ENCODE data around the gene TRPM3.
"Not testable (repeated sequence)": the region's sequence is repeated elsewhere in the genome, so short reads cannot be mapped to it uniquely, and the experiment has no call there.

TRPM3 gene

GRCh38 chr9:70749066-70749465 is 372.4 kb downstream of the TRPM3 start:
- Mint-ChIP-seq H3K4me3 (no peak overlapping the region), H3K27me3 (peaks cover 8 to 34% of the 10 kb centered on the region in 2 donors), H3K27ac (no peak overlapping the region), H3K36me3 (ENCODE audit: insufficient read depth) (no peaks in the 10 kb centered on the region), H3K9me3 (no peaks in the 10 kb centered on the region), H3K4me1 (ENCODE audit: low read depth in 2 of 2) (no peaks in the 10 kb centered on the region)
- ATAC-seq (replicated peaks) (no peak), DNase-seq (no peak)

- Mint-ChIP-seq H3K4me3 (no peak overlapping the region), H3K4me1 (ENCODE audit: low read depth in 2 of 2) (no peaks in the 10 kb centered on the region), H3K36me3 (ENCODE audit: insufficient read depth) (no peaks in the 10 kb centered on the region), H3K27ac (no peak overlapping the region), H3K9me3 (no peaks in the 10 kb centered on the region), H3K27me3 (peaks cover 5 to 24% of the 10 kb centered on the region in 2 donors)
- DNase-seq, result no peak
- ATAC-seq (replicated peaks), result no peak
Observed at GRCh38 chr9:70747261-70747718, 374.1 kb downstream of the TRPM3 start.

- no peak overlapping the region for H3K4me3 Mint-ChIP-seq
- H3K36me3 Mint-ChIP-seq (ENCODE audit: insufficient read depth), result no peaks in the 10 kb centered on the region
- no peaks in the 10 kb centered on the region for H3K4me1 Mint-ChIP-seq (ENCODE audit: low read depth in 2 of 2)
- no peak overlapping the region for H3K27ac Mint-ChIP-seq
- no peaks in the 10 kb centered on the region for H3K9me3 Mint-ChIP-seq
- H3K27me3 Mint-ChIP-seq, result peaks cover 5 to 22% of the 10 kb centered on the region in 2 donors
- no peak for ATAC-seq (replicated peaks)
- DNase-seq, result no peak
Observed at GRCh38 chr9:70746760-70747159, 374.7 kb downstream of the TRPM3 start.

- no peaks in the 10 kb centered on the region for H3K36me3 Mint-ChIP-seq (ENCODE audit: insufficient read depth)
- ATAC-seq (replicated peaks), result no peak
- no peak for DNase-seq
- no peaks in the 10 kb centered on the region for H3K9me3 Mint-ChIP-seq
- H3K27ac Mint-ChIP-seq, result no peak overlapping the region
- no peaks in the 10 kb centered on the region for H3K4me1 Mint-ChIP-seq (ENCODE audit: low read depth in 2 of 2)
- peaks cover 5 to 17% of the 10 kb centered on the region in 2 donors for H3K27me3 Mint-ChIP-seq
- H3K4me3 Mint-ChIP-seq, result no peak overlapping the region
Observed at GRCh38 chr9:70746316-70746715, 375.1 kb downstream of the TRPM3 start.

GRCh38 chr9:70724794-70725193 is 396.6 kb downstream of the TRPM3 start:
- ATAC-seq (replicated peaks); DNase-seq; H3K9me3 Mint-ChIP-seq; H3K4me1 Mint-ChIP-seq (ENCODE audit: low read depth in 2 of 2); H3K4me3 Mint-ChIP-seq; H3K27ac Mint-ChIP-seq; H3K27me3 Mint-ChIP-seq; H3K36me3 Mint-ChIP-seq (ENCODE audit: insufficient read depth): not testable (repeated sequence)

- not testable (repeated sequence) for H3K27ac Mint-ChIP-seq; ATAC-seq (replicated peaks); H3K9me3 Mint-ChIP-seq; H3K4me1 Mint-ChIP-seq (ENCODE audit: low read depth in 2 of 2); H3K36me3 Mint-ChIP-seq (ENCODE audit: insufficient read depth); H3K27me3 Mint-ChIP-seq; DNase-seq; H3K4me3 Mint-ChIP-seq
Observed at GRCh38 chr9:70724025-70724424, 397.4 kb downstream of the TRPM3 start.

GRCh38 chr9:70706797-70707196 is 414.6 kb downstream of the TRPM3 start:
- not testable (repeated sequence) for H3K27me3 Mint-ChIP-seq; DNase-seq; ATAC-seq (replicated peaks); H3K36me3 Mint-ChIP-seq (ENCODE audit: insufficient read depth); H3K4me3 Mint-ChIP-seq; H3K9me3 Mint-ChIP-seq; H3K4me1 Mint-ChIP-seq (ENCODE audit: low read depth in 2 of 2); H3K27ac Mint-ChIP-seq

- DNase-seq, result no peak
- no peaks in the 10 kb centered on the region for H3K4me1 Mint-ChIP-seq (ENCODE audit: low read depth in 2 of 2)
- H3K27ac Mint-ChIP-seq, result no peak overlapping the region
- H3K4me3 Mint-ChIP-seq, result no peak overlapping the region
- H3K9me3 Mint-ChIP-seq, result no peaks in the 10 kb centered on the region
- peaks cover 3% of the 10 kb centered on the region for H3K36me3 Mint-ChIP-seq (ENCODE audit: insufficient read depth)
- peaks cover 0 to 10% of the 10 kb centered on the region in 2 donors for H3K27me3 Mint-ChIP-seq
- ATAC-seq (replicated peaks), result no peak
Observed at GRCh38 chr9:70701163-70701562, 420.3 kb downstream of the TRPM3 start.

GRCh38 chr9:70696694-70697335 is 424.6 kb downstream of the TRPM3 start:
- no peak overlapping the region for H3K4me3 Mint-ChIP-seq
- ATAC-seq (replicated peaks) (no peak), DNase-seq (no peak)
- no peaks in the 10 kb centered on the region for H3K9me3 Mint-ChIP-seq
- no peaks in the 10 kb centered on the region for H3K4me1 Mint-ChIP-seq (ENCODE audit: low read depth in 2 of 2)
- peaks cover 3% of the 10 kb centered on the region for H3K36me3 Mint-ChIP-seq (ENCODE audit: insufficient read depth)
- H3K27ac Mint-ChIP-seq, result no peak overlapping the region
- peaks cover 11 to 24% of the 10 kb centered on the region in 2 donors for H3K27me3 Mint-ChIP-seq

GRCh38 chr9:70694758-70695157 is 426.7 kb downstream of the TRPM3 start:
- no peaks in the 10 kb centered on the region for H3K4me1 Mint-ChIP-seq (ENCODE audit: low read depth in 2 of 2)
- no peak for ATAC-seq (replicated peaks)
- no peak for DNase-seq
- no peak overlapping the region for H3K27ac Mint-ChIP-seq
- peaks cover 3% of the 10 kb centered on the region for H3K36me3 Mint-ChIP-seq (ENCODE audit: insufficient read depth)
- peaks cover 18 to 24% of the 10 kb centered on the region in 2 donors for H3K27me3 Mint-ChIP-seq
- H3K4me3 Mint-ChIP-seq, result no peak overlapping the region
- H3K9me3 Mint-ChIP-seq, result no peaks in the 10 kb centered on the region

GRCh38 chr9:70693186-70693585 is 428.2 kb downstream of the TRPM3 start:
- H3K4me3 Mint-ChIP-seq, result no peak overlapping the region
- peaks cover 26 to 30% of the 10 kb centered on the region in 2 donors for H3K27me3 Mint-ChIP-seq
- no peaks in the 10 kb centered on the region for H3K4me1 Mint-ChIP-seq (ENCODE audit: low read depth in 2 of 2)
- no peak overlapping the region for H3K27ac Mint-ChIP-seq
- peaks cover 3% of the 10 kb centered on the region for H3K36me3 Mint-ChIP-seq (ENCODE audit: insufficient read depth)
- H3K9me3 Mint-ChIP-seq, result no peaks in the 10 kb centered on the region
- ATAC-seq (replicated peaks), result no peak
- no peak for DNase-seq

- Mint-ChIP-seq H3K4me1 (ENCODE audit: low read depth in 2 of 2) (no peaks in the 10 kb centered on the region), H3K4me3 (no peak overlapping the region), H3K27me3 (peaks cover 31 to 32% of the 10 kb centered on the region in 2 donors), H3K9me3 (no peaks in the 10 kb centered on the region), H3K27ac (no peak overlapping the region), H3K36me3 (ENCODE audit: insufficient read depth) (no peaks in the 10 kb centered on the region)
- DNase-seq (no peak), ATAC-seq (replicated peaks) (no peak)
Observed at GRCh38 chr9:70692431-70692830, 429.0 kb downstream of the TRPM3 start.

GRCh38 chr9:70688704-70689103 is 432.7 kb downstream of the TRPM3 start:
- H3K9me3 Mint-ChIP-seq, result no peaks in the 10 kb centered on the region
- no peaks in the 10 kb centered on the region for H3K36me3 Mint-ChIP-seq (ENCODE audit: insufficient read depth)
- H3K27ac Mint-ChIP-seq, result no peak overlapping the region
- ATAC-seq (replicated peaks), result no peak
- H3K27me3 Mint-ChIP-seq, result peaks cover 20 to 40% of the 10 kb centered on the region in 2 donors
- no peaks in the 10 kb centered on the region for H3K4me1 Mint-ChIP-seq (ENCODE audit: low read depth in 2 of 2)
- H3K4me3 Mint-ChIP-seq, result no peak overlapping the region
- DNase-seq, result no peak

GRCh38 chr9:70683841-70684240 is 437.6 kb downstream of the TRPM3 start:
- H3K9me3 Mint-ChIP-seq, result no peaks in the 10 kb centered on the region
- no peaks in the 10 kb centered on the region for H3K4me1 Mint-ChIP-seq (ENCODE audit: low read depth in 2 of 2)
- DNase-seq (no peak), ATAC-seq (replicated peaks) (no peak)
- H3K4me3 Mint-ChIP-seq, result no peak overlapping the region
- H3K27ac Mint-ChIP-seq, result no peak overlapping the region
- peaks cover 19 to 23% of the 10 kb centered on the region in 2 donors for H3K27me3 Mint-ChIP-seq
- no peaks in the 10 kb centered on the region for H3K36me3 Mint-ChIP-seq (ENCODE audit: insufficient read depth)
